CD4-positive, alpha-beta T cell treated with Interferon gamma for 1 hour (primary cell): ENCODE measurements around the gene CDC23.
"Not testable (repeated sequence)": the region's sequence is repeated elsewhere in the genome, so short reads cannot be mapped to it uniquely, and the experiment has no call there.

Experiments used
- DNase-seq: peaks from one replicate; pipeline ENCODE4 v3.0.0-alpha.2; 2020

Gene CDC23

DNA sequence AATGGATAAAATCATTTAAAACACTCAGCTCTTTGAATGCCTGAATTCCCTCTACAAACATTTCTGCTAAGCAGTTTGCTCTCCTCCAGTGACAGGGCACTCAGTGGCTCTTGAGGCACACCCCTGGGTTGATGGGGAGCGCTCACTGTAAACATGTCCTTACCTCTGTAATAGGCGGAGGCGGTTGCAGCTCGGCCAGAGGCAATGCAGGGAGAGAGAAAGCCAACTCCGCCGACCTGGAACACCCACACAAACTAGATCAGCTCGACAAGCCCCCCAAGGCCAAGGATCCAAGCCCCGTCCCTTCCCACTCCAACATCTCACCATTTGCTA, 329 bp downstream of the CDC23 start:
- no peak for DNase-seq

DNA sequence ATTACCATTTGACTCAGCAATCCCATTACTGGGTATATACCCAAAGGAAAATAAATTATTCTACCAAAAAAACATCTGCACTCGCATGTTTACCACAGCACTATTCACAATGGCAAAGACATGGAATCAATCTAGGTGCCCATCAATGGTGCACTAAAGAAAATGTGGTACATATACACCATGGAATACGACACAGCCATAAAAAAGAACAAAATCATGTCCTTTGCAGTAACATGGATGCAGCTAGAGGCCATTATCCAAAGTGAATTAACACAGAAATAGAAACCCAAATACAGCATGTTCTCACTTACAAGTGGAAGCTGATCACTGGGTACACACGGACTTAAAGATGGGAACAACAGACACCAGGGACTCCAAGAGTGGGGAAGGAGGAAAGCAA, 2.1 kb downstream of the CDC23 start:
- DNase-seq: no peak

DNA sequence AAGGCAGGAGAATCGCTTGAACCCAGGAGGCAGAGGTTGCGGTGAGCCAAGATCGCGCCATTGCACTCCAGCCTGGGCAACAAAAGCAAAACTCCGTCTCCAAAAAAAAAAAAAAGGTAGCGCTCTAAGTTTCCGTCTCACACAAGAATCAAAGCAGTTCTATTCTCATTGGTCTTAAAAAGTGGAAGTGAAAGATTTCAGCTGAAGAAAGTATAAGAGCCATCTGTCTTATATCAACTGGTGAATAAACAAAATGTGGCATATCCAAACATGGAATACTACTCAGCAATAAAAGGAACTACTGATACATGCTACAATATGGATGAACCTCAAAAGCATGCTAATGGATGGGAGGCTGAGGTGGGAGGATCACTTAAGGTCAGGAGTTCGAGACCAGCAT, 19.3 kb downstream of the CDC23 start:
- DNase-seq: not testable (repeated sequence)

DNA sequence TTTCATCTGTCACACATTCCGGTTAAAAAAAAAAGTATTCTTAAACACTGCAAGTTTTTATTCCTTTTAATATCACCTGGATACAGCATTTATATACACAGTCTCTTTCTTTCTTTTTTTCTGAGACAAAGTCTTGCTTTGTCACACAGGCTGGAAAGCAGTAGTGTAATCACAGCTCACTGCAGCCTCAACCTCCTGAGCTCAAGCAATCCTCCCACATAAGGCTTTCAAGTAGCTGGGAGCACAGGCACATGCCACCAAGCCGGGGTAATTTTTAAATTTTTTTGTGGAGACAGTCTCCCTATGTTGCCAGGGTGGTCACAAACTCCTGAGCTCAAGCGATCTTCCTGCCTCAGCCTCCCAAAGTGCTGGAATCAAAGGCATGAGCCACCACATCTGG, 20.3 kb downstream of the CDC23 start:
- DNase-seq: no peak

DNA sequence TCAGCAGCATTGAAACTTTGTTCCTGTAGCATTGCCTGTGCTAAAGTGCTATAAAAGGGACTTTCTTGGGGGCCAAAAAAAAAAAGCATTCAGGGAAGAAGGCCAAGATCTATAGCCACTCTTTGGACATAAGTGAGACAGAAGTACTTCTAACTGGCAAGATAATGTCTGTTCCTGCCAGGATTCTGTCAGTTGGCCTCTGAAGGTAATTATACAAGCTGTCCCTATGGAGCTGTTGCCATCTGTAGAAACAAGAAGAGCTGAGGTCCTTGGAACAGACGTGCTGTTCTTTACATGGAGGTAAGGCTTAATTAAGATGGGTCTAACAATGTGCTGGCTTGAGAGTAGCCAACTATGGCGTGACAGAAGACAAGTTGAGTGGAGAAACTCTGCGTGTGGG, 24.5 kb downstream of the CDC23 start:
- no peak for DNase-seq

DNA sequence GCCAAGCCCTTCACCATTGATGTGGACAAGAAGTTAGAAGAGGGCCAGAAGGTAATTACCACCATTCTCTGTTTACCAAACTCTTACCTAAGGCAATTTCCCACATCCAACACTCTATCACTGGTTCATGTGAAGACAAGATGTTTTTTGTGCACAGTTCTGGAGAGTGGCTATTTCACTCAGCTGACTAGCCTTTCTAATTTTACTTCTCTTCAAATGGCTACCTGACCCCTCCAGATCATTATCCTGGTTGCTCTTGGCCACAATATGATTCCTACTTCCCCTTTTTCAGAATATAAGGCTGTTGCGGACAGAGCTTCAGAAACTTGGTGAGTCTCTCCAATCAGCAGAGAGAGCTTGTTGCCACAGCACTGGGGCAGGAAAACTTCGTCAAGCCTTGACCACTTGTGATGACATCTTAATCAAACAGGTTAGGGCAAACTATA, 27.1 kb downstream of the CDC23 start:
- DNase-seq: no peak

DNA sequence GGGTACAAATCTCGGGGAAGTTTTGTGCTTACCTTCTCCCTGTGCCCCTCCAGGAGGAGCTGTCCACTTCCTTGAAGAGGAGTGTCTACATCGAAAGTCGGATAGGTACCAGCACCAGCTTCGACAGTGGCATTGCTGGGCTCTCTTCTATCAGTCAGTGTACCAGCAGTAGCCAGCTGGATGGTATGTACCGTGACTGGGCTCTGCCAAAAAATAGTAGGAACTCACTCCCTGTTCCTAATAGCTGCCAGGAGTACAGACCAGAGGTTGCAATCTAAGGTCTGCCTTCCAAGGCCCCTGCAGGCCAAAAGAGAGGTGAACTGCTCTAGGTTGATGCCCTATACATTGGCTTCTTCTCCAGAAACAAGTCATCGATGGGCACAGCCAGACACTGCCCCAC, 30.3 kb downstream of the CDC23 start:
- no peak for DNase-seq

DNA sequence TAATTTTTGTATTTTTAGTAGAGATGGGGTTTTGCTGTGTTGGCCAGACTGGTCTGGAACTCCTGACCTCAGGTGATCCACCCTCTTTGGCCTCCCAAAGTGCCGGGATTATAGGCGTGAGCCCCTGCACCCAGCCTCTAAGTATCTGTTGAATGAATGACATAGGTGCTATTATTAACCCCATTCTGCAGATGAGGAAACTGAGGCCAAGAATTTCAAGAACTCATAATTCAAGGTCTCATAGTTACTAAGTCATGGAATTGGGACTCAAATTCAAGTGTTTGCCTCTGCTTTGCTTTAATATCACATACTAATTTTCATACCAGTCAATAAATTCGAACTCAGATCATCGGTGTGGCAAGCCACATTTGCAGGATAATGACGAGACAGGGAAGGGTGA, 32.3 kb downstream of the CDC23 start:
- DNase-seq: no peak

DNA sequence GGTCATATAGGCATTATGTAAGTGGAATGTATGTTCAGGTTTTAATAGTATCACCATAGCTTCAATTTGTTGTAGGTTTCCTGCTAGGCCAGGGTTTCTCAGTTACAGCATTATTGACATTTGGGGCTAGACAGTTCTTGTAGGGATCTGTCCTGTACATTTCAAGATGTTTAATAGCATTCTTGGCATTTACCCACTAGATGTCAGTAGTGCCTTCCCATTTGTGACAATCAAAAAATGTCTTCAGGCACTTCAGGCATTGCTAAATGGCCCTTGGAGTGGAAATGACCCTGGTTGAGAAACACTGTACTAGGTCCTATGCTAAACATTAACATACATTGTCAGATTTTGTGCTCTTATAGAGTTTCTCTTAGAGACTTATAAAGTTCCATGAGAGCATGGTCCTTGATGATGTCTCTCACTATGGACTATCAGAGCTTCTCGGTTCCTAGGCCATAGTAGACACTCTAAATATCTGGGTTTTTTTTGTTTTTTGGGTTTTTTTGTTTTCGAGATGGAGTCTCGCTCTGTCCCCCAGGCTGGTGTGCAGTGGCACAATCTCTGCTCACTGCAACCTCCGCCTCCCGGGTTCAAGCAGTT, 32.8 kb downstream of the CDC23 start:
- no peak for DNase-seq

DNA sequence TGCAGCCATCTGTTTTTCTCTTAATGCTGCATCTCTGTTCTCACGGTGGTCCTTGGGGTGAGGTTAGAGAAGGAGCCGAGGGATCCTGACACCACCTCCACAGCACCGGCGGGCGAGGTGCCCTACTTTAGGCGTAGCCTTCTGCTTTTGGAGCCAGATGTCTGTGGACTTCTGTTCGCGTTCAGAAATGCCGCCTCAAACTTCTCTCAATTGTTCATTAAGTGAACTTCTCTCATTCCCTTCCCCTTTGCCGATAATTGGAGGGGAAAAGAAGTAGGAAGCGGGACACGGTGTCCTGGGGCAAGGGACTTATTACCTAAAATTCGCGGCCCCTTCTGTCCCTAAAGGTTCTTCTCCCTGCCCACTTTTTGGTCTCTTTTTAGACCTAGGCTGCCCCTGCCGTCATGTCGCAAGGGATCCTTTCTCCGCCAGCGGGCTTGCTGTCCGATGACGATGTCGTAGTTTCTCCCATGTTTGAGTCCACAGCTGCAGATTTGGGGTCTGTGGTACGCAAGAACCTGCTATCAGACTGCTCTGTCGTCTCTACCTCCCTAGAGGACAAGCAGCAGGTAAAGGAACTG, 33.8 kb downstream of the CDC23 start:
- DNase-seq: no peak

DNA sequence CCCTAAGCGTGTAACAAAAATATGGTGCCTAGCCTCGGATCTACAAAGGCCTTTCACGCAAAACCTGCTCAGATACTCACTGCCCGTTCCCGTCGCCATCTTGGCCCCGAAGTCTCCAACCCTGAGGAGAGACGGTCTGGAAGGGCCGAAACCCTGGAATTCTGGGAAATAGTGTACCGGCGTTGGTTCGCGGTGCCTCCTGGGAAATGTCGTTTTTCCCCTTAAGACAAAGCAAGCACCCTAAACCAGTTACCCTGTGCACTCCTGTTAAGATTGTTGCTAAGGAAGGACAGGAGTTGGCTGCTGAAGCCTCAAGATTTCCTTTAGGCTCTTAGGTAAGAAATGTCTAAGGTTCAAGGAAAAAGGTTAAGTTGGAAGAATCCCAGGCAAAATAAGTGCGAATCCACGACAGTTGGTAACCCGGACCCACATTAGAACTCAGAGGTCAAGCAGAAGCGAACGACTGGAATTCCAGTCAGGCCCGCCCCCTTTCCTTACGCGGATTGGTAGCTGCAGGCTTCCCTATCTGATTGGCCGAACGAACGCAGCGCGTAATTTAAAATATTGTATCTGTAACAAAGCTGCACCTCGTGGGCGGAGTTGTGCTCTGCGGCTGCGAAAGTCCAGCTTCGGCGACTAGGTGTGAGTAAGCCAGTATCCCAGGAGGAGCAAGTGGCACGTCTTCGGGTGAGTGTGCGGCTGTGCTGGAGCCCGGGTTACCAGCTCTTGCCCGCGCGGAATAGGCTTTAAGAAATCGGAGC, 34.4 kb downstream of the CDC23 start, which contains the start of the genes BRD8 and KIF20A:
Gene BRD8 (minus strand): TSS at position 115 of the 761 bp plus-strand sequence. CDS start 16 bp downstream, at position 99.
Gene KIF20A (plus strand): TSS at position 597 of the 761 bp plus-strand sequence. CDS start 569 bp downstream, outside the sequence.
- DNase-seq: peak; percentile 89

DNA sequence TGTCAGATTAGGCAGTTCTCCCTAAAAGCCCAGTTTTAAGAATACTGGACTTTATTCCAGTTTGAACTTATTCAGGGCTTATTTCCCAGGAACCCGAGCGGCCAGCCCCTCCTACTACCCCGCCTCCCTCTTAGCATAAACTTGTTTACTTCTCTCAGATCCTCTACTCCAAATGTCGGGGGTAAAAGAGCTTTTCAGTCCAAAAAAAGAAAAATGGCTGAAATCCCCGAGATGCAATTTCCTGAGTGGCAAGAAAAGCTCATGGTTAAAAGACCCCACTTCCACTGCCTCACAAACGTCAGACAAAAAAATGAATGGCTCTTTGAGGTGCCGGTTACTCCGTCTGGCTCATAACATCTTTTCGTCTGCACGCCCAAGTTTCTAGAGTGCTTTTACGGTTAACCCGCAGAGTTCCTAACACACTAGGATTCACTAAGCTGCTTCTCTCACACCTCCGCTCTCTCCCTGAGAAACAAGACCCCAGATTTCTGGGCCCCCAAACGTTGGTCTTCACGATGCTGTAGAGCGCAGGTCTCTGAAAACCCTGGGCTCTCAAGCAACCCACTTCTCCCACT, 35.1 kb downstream of the CDC23 start:
- DNase-seq: no peak

DNA sequence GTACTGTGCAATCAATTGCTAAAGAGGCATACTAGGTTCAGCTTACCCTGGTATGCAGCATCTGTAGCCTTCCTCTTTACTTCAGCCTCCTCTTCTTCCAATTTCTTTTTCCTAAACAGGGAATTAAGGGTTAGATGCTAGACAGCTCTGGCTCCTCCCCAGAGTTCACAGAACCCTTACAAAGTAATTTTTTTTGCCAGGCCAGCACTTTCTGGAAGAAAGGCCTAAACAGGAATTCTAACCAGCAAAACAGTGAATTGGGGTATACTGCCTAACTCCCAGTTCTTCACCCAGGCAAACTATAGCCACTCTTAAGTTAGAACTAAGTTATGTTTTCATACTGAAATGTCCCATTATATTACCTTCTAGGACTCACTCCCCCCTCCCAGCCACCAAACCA, 42.8 kb downstream of the CDC23 start:
- no peak for DNase-seq

DNA sequence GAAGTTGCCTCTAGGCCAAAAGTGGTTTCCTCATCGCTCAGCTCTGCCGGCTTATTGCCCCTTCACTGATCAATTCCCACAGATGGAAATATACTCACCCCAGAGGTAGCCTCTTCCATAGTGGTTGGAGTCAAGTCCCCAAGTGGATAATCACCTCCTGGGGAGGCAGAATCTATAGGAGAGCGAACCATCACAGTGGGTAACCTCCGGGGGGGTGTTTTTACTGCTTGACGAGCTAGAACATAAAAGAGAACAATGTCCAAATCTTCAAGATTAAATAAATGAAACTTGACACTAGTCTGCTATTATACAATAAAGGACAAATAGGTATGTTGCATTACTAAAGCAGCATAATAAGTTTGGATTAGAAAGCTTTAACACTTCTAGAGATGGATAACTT, 44.0 kb downstream of the CDC23 start:
- no peak for DNase-seq

DNA sequence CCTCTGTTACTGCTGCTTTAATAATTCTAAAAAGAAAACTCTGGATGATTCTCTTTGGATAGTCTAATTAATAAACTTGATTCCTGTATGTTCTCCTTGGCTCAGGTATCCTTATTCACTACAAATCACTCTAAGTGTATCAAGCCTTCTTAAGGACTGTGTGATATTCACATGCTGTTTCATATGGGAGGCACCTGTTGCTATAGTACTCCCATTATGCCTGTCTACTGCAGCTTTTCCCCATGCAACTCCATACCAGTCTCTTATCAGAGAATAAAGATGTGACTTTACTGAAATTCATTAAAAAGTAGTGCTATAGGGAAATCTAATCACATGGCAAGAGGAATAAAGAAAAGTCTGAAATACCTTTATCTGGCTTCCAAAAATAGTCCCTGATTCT, 49.4 kb downstream of the CDC23 start:
- no peak for DNase-seq

DNA sequence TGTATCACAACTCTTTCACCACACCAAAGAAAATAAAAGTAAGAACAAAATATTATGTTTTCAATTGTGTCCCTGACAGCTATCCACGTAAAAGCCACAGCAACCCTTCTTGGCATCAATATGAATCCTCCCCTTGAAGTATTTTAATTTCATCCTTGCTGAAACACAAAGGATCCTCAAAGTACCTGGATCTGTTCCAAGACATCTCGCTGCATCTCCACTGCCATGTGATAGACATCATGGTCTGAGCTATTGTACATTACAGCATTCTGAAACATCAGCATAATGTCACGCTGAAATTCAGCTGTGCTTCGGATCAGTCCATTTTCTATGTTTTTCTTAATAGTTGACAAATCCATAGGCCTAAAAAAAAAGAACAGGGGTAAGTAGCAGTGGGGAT, 52.4 kb downstream of the CDC23 start:
- DNase-seq: no peak

DNA sequence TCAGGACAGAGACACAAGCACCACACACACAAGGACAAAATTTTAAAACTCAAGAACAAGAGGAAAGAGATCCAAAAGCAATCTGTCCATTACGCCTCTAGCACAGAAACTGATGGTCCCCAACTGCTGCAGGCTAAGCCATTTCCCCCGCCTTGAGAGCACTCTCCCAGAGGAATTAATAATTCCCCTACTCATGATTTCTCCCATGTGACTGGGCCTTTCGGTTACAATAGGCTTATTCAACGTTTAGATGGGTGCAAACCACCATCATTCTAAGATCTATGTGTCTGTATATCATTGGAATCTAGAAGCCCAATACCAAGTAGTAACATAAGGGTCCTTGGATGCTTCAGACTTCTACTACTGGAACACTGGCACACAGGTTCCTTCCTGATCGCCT, 53.5 kb downstream of the CDC23 start:
- DNase-seq: no peak

DNA sequence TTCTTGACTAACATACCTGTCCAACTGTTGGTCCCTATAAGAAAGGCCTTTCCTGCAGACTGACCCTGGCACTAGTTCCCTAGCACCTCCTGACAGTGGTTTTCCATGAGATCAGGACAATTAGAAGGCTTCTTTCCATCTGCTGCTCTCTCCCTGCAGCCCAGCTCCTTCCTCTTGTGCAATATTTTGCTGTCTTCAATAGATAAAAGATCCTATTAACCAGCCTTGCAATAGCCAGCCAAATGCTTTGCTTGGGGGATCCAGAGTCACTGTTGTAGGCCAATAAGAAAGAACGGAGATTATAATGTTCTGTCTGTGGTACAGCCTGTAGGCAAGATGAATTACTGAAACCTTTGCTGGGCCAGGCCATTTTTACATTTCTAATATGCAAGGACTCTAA, 55.5 kb downstream of the CDC23 start:
- no peak for DNase-seq

DNA sequence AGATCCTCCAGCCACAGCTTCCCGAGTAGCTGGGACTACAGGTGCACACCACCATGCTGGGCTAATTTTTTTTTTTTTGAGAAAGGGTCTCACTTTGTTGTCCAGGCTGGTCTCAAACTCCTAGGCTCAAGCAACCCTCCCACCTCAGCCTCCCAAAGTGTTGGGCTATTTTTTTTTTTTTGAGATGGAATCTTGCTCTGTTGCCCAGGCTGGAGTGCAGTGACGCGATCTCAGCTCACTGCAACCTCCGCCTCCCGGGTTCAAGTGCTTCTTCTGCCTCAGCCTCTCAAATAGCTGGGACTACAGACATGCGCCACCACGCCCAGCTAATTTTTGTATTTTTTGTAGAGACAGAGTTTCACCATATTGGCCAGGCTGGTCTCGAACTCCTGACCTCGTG, 57.1 kb downstream of the CDC23 start:
- DNase-seq: not testable (repeated sequence)

DNA sequence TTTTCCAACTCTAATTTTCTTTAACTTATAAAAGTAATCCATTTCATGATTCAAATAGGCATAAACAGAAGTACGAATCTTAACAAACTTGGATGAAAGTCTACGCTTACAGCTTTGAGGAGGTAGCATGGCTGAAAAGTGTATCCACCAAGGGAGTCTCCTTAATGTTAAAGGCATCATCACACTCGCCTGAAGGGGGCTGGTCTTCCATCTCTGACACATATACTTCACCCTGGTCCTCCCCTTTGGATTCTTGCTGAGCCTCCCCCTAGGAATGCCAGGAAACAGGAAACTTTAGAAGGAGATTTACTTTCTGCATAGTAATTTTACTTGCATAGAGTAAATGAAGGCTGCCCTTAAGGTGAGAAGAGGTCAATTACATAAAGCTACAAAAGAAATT, 63.6 kb downstream of the CDC23 start:
- no peak for DNase-seq

DNA sequence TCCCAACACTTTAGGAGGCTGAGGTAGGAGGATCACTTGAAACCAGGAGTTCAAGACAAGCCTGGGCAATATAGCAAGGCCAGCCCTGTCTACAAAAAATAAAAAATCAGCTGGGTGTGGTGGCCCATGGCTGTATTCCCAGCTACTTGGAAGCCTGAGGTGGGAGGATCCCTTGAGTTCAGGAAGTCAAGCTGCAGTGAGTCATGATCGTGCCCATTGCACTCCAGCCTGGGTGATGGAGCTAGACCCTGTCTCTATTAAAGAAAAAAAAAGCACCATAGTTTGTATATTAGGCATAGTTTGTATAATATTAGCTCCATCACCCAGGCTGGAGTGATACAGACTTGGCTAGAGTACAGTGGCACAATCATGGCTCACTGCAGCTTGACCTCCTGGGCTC, 64.3 kb downstream of the CDC23 start:
- no peak for DNase-seq

DNA sequence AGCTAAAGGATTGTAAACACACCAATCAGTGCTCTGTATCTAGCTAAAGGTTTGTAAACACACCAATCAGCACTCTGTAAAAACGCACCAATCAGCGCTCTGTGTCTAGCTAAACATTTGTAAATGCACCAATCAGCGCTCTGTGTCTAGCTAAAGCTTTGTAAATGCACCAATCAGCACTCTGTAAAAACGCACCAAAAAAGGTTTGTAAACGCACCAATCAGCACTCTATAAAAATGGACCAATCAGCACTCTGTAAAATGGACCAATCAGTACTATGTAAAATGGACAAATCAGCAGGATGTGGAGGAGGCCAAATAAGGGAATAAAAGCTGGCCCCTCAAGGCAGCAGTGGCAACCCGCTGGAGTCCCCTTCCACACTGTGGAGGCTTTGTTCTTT, 69.5 kb downstream of the CDC23 start:
- DNase-seq: not testable (repeated sequence)

DNA sequence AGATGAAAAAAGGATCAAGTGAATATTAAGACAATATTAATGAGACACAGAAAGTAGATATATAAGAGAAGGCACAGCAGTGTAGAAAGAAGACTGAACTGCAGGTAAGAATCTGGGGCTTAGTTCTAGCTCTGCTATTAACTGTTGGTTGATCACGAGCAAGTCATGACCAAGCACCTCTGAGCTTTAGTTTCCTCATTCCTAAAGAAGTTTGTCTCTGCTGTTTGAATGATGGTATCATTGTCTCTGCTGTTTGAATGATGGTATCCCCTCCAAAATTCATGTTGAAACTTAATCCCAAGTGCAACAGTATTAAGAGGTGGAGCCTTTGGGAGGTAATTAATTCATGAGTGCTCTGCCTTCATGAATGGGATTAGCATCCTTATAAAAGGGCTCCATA, 71.4 kb downstream of the CDC23 start:
- no peak for DNase-seq

DNA sequence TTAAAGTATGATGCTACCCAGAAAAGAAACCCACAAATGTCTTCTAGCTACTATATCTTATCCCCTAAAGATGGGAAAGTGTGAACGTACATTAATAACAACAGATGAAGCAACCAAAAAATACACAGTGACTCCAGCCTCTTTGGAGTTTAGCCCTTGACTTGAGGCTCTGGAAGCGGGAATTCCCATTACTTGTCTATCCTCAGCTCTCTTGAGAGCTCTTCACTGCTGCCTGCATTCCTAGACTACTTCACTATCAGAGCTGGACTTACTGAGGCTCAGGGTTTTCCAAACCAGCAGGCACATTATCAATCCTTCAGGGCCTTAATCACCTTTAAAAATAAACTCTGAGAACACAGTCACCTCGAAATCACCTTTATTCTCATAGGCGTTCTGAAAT, 72.9 kb downstream of the CDC23 start:
- no peak for DNase-seq
